ENCODE measurements around the gene SEMA4C.
A peak's percentile ranks its signal among the peaks of the same experiment; 100 is the strongest.

Gene SEMA4C

DNA sequence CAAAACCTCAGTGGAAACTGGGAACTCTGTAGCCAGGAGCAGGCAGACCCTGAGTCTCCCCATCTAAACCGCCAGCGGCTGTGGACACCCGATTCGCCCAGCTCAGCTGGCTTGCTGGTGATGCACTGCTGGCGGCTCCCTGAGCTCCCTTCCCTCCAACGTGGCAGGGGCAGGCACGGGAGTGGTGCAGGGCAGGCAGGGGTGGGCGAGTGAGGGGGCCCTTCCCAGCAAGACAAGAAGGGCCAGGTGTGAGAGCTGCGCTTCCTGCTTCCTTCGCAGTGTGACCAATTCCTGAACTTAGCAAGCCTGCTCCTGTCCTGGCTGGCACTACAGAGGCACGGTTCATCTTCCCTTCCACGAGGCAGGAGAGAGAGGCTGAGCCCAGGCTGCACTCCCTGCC, 12.3 kb upstream of the SEMA4C start:
- peak in 1 of 2 experiments; percentile 23 for DNase-seq
- TF ChIP-seq POLR2A (IDR thresholded peaks at IDR 0.05; ENCODE audit: low read length): no peak
- TF ChIP-seq GATA1 (IDR thresholded peaks at IDR 0.05; ENCODE audit: low read depth, low read length): no peak

DNA sequence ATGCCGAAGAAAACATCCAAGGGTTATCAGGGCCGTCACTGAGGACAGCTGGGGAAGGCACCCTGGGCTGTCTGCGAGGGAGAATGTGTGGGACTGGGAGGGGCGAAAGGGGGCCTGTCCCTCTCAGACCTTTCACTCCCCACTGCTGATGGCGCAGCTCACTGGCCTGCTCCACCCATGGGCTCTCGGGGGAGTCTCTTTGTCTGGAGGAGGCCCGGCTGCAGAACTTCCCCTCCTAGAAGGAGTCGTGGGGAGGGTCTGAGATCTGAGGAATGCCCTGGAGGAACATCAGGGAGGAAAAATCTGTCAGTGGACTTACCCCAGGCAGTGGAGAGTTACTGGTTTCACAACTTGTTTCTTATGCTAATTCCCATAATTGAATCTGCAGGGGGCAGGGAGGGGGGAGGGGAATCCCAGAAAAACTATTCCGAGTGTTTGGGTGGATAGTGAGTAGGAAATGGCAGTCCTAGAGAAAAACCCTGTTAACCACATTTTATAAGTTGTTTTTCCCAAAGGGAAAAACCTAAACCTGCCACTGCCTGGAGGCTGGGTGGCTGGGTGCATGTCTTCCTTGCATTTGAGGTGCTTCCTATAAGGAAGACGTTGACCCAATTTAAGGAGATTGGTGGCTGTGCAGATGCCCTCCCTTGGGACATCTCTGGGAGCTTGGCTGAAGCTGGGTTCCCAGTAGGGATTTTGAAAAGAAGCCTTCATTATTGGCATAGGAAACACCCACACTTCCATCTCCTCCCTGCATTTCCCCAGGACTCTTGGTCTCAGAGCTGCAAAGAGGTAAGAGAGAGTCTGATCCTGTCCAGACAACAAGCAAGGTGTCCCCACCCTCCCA, 11.7 kb upstream of the SEMA4C start:
- DNase-seq: peak in 1 of 2 experiments; percentile 39
- TF ChIP-seq POLR2A (IDR thresholded peaks at IDR 0.05; ENCODE audit: low read length): no peak
- no peak for TF ChIP-seq GATA1 (IDR thresholded peaks at IDR 0.05; ENCODE audit: low read depth, low read length)

DNA sequence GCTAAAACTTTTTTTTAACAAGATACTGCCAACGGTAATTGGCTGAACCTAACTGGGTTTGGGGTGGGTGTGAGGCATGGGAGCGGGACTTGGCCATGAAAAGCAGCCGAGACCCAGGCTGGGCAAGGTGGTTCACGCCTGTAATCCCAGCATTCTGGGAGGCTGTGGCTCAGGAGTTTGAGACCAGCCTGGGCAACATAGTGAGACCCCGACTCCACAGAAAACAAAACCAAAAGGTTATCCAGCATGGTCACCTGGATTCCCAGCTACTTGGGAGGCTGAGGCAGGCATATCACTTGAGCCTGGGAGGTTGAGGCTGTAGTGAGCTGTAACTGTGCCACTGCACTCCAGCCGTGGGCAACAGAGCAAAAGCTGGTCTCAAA, 11.0 kb upstream of the SEMA4C start:
- no peak for DNase-seq
- no peak for TF ChIP-seq GATA1 (IDR thresholded peaks at IDR 0.05; ENCODE audit: low read depth, low read length)
- no peak for TF ChIP-seq POLR2A (IDR thresholded peaks at IDR 0.05; ENCODE audit: low read length)

DNA sequence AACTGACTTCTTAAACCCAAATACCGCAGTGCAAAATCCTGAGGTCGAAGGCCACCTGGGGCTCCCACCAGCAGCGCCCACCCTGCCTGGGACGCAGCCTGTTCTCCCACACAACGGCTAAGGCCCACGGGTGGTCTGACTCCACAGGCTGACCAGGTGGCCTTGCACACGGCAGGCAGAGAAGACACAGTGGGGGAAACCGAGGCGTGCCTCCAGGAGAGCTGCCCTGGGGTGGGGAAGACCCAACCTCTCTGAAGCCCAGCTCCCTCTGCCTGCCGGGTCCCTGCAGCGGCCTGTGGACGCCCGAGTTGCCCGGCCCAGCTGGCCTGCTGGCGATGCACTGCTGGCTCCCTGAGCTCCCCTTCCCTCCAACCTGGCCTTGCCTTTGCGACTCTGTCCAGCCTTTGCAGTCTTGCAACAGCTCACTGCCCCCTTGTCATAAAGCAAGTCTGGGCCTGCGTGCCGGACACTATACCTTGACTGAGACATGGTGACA, 9.7 kb upstream of the SEMA4C start:
- no peak for TF ChIP-seq GATA1 (IDR thresholded peaks at IDR 0.05; ENCODE audit: low read depth, low read length)
- TF ChIP-seq POLR2A (IDR thresholded peaks at IDR 0.05; ENCODE audit: low read length): no peak
- DNase-seq: no peak

DNA sequence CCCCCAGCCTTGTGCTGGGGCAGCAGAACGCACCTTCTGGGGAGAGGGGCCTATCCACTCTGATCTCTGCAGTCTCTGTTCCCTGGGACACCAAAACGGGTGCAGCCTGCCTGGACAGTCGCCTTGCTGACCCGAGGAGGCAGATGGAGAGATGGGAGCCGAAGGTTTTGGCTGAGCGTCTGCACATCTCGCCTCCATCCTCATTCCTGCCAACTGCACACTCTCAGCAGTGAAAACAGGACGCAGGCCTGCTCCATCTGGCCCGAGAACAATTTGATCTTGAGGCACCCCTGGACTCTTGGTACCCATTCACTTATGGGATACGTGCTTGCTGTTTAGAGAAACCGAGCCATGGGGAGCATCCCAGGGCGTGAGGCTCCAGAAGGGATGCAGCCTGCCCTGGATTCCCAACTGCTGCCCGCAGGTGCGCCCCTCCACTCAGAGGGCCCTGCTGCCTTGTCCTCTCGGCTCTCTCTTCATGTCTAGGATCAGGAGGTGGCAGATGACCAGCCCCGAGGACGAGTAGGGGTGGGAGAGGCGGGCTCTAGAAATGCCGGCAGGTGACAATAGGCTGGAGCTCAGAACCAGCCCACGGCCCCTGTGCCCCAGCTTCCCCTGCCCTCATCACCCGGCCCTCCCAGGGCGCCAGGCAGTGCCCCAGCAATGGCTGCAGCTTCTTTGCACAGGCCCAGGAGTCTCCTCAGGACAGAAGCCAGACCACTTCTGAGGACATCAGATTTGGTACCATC, 9.1 kb upstream of the SEMA4C start:
- no peak for TF ChIP-seq GATA1 (IDR thresholded peaks at IDR 0.05; ENCODE audit: low read depth, low read length)
- no peak for TF ChIP-seq POLR2A (IDR thresholded peaks at IDR 0.05; ENCODE audit: low read length)
- no peak for DNase-seq

DNA sequence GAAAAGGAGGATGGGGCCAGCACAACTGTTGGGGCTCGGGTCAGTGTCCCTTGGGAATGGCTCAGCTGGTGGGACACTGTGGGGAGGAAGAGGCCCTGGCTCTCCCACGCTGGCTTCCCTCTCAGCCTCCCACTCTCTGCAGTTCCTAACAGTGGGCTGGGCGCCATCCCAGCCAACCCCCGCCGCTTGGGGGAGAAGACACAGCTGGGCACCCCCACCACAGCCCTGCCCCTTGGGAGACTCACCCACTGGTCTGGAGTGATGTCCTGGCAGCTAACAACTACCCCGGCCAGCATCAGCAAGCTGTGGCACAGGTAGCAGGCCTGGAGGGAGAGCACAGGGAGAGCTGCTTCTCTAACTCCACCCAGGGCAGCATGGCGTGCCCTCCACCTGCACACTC, 8.3 kb upstream of the SEMA4C start:
- TF ChIP-seq POLR2A (IDR thresholded peaks at IDR 0.05; ENCODE audit: low read length) (no peak), GATA1 (IDR thresholded peaks at IDR 0.05; ENCODE audit: low read depth, low read length) (no peak)
- DNase-seq: no peak

DNA sequence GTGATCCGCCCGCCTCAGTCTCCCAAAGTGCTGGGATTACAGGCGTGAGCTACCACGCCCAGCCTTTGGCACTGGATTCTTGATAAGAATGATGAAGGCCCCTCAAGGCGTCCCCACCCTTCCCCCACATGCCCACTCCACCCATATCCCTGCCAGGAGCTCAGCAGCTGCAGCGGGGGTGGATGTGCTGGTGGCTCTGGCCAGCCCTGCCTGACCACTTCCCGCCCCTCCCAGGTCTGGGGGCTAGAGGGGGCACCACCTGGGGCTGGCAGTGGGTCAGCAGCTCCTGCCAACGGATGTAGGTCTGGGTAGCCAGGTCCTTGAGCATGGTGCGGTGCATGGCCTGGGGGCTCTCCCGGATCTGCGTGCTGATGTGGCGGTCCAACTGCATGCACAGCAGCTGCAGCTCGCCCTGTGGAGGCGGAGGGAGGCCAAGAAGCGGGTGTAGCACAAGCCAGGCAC, 7.8 kb upstream of the SEMA4C start:
- TF ChIP-seq GATA1 (IDR thresholded peaks at IDR 0.05; ENCODE audit: low read depth, low read length): no peak
- no peak for TF ChIP-seq POLR2A (IDR thresholded peaks at IDR 0.05; ENCODE audit: low read length)
- peak; percentile 56 to 63 for DNase-seq

DNA sequence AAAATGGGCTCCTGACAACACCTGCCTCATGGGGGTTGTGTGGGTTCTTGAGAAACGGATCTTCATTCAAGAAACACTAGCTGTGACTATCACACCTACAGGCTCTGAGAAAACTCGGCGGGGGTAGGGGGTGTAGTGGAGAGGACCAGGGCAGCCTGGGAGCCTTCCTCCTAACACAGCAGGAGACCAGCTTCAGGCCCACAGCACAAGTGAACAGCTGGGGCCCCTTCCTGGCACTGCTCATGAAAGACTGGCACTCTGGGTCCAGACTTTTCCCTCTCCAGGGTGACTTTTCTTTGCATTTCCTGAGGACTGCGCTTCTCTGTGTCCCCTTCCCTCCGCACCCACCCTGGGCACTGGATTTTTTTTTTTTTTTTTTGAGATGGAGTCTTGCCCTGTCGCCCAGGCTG, 7.2 kb upstream of the SEMA4C start:
- DNase-seq: peak in 1 of 2 experiments; percentile 21
- TF ChIP-seq GATA1 (IDR thresholded peaks at IDR 0.05; ENCODE audit: low read depth, low read length) (no peak), POLR2A (IDR thresholded peaks at IDR 0.05; ENCODE audit: low read length) (no peak)

DNA sequence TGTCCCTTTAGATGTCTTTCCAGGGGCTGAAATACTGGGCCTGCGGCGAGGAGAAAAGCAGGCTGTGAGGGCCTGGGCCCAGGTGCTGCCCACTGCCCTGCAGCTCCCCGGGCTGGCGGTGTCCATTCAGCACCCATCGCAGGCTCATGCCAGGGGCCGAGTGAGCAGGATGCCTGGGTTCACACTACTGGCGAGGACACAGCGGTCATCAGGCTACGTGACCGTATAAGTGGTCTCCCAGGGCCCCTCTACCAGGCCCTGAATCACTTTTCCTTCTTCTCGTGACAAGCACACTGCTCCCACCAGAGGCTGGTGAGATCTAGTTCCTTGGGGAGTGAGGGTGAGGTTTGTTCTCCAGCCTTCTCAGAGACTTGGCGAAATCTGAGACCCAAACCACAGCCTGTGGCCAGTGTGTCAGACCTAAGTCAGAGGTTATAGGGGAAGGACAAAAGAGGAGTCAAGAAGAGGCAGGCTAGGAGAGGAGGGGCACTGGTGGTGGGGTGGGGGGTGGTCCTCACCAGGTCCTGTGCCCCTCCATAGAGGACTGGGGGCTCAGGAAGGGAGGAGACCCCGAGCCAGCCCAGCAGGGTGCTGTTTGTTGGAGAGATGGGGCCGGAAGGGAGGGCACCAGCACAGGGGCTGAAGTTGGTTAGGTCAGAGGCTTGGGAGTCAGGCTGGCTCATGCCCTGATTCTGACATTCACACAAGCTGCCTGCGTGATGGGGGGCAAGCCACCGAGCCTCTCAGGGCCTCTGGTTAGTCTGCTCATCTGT, 6.6 kb upstream of the SEMA4C start:
- DNase-seq: no peak
- TF ChIP-seq GATA1 (IDR thresholded peaks at IDR 0.05; ENCODE audit: low read depth, low read length) (no peak), POLR2A (IDR thresholded peaks at IDR 0.05; ENCODE audit: low read length) (no peak)

DNA sequence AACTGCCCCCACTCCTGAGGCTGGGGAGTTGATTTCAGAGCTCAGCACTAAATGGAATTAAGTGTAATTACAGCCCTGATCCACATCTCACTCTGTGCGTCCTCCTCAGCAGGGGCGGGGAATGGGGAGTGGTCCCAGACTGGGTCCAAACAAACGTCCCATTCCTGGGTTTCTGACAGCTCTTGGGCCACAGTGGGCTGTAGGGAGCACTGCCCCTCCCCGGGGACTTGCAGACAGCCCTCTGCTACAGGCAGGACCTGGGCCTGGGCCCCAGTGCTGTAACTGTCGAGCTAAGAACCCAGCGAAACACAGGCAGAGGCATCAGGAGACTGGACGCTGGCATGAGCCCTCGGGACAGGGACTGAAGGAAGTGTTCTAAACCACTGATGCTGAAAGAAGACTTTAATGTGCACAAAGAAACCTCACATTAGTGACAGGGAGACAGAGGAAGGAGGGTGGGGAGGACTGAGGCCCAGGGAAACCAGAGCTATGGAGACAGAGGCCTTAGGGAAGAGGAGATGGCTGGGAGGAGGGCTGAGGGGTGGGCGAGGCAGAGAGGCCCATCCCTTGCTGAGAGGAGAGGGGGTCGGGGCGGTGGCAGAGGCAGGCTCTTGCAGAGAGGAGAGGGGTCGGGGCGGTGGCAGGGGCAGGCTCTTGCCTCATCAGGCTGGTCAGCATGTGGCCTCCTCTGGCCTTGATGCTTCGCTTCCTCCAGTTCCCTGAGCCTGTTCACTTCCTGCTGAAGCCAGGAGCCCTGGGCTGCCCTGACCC, 5.8 kb upstream of the SEMA4C start:
- TF ChIP-seq POLR2A (IDR thresholded peaks at IDR 0.05; ENCODE audit: low read length) (no peak), GATA1 (IDR thresholded peaks at IDR 0.05; ENCODE audit: low read depth, low read length) (no peak)
- peak in 1 of 2 experiments; percentile 20 for DNase-seq

DNA sequence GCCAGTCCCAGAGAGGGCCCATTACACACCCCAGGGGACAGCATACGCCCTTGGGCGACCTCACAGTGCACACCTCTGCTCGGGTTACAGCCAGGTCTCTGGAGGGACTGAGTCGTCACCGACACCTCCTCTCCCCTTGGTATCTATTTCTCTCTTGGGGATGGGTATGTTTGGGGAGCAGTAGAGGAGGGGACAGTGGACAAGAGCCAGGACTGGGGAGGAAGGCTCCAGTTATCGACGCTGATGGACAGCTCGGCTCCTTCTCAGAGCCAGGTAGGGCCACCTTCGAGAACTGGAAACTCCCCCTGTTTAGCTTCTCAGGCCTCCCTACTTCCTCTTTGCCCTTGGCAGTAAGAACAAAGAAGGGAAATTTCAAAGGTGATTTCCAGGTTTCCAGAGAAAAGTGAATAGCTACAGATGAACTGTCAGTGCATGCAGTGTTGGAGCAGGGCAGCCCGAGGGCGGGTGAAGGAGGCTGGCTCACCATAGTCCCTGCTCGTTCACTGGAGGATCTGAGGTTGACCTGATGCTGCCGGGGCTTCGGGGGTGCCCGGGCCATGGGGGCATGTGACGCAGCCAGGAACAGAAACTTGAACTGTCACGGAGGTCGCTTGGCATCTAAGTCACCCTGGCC, 4.4 kb upstream of the SEMA4C start:
- TF ChIP-seq POLR2A (IDR thresholded peaks at IDR 0.05; ENCODE audit: low read length): no peak
- no peak for TF ChIP-seq GATA1 (IDR thresholded peaks at IDR 0.05; ENCODE audit: low read depth, low read length)
- no peak for DNase-seq

DNA sequence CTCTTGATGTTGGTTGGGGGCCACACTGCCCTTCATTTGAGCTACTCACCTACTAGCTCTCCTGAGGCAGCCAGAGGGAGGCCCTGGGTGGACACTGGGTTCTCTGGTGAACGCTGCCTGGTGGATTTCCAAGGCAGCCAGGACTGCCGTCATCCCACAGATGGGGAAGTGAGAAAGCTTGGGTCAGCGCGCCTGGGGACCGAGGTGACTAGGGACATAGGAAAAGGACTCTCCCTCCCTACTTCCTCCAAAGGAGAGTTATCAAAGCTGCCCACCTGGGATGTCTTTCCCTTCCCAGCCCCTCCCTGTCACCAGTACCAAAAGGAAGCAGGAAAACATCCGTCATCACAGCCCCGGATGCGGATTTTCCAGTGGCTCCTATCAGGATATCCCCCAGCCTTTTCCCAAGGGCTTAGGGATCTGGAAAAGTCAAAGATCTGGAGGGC, 3.8 kb upstream of the SEMA4C start:
- DNase-seq: no peak
- no peak for TF ChIP-seq GATA1 (IDR thresholded peaks at IDR 0.05; ENCODE audit: low read depth, low read length)
- no peak for TF ChIP-seq POLR2A (IDR thresholded peaks at IDR 0.05; ENCODE audit: low read length)
